ENCODE measurements around the gene TOX2. TPM values are rescaled to one million over a fixed set of nuclear protein-coding genes. Genes with fewer than 3 reads are reported as not detected.

The TOX2 gene
- total RNA-seq, 1 donor from 2014 or later: 3.3 TPM

DNA sequence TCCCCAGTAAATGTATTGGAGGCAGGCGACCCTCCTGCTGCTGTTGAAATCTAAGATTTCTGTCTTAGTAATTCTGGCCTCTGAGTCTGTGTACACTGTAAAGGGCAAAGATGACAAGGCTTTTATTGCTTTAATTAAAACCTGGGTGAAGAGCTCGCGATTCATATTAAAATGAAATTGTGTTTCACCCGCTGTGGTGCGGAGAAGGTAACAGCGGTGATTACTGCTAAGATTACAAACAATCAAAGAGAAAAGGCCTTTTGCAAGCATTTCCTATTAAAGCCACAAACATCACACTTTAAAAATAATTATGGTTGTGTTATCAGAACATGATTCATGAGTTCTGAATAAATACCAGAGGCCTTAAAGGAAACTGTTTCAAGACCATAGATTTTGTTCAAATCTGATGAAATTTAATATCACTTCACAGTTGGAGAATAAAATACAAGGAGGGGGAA, 69.3 kb downstream of the TOX2 start:
- Mint-ChIP-seq H3K4me1 (peaks cover under 1% of the 10 kb centered on the region), H3K9me3 (peaks cover 2% of the 10 kb centered on the region), H3K27ac (ENCODE audit: unreplicated experiment) (no peak overlapping the region), H3K36me3 (ENCODE audit: low read depth) (no peaks in the 10 kb centered on the region), H3K27me3 (ENCODE audit: low read depth) (no peaks in the 10 kb centered on the region), H3K4me3 (no peak overlapping the region)
- TF ChIP-seq, protein P1, sequence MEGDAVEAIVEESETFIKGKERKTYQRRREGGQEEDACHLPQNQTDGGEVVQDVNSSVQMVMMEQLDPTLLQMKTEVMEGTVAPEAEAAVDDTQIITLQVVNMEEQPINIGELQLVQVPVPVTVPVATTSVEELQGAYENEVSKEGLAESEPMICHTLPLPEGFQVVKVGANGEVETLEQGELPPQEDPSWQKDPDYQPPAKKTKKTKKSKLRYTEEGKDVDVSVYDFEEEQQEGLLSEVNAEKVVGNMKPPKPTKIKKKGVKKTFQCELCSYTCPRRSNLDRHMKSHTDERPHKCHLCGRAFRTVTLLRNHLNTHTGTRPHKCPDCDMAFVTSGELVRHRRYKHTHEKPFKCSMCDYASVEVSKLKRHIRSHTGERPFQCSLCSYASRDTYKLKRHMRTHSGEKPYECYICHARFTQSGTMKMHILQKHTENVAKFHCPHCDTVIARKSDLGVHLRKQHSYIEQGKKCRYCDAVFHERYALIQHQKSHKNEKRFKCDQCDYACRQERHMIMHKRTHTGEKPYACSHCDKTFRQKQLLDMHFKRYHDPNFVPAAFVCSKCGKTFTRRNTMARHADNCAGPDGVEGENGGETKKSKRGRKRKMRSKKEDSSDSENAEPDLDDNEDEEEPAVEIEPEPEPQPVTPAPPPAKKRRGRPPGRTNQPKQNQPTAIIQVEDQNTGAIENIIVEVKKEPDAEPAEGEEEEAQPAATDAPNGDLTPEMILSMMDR (conservative IDR thresholded peaks at IDR 0.05): no peak
- no peak for DNase-seq (ENCODE audit: low read depth, low spot score)

DNA sequence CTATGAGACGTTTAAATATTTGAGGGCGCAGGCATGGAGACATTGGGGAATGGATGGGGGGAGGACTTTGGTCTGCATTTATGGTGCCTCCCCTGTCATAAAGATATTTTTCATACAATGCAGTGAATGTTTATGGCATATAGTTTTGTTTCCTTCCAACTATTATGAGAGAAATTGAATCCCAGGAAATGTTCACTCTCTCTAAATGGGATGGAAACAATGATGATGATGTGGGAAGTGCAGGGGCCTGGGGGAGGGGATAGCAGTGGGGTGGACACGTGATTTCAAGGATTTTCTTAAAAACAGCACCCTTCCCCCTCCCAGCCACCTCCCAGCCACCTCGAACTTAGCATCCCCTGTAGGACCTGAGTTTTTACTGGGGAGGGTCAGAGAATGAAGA, 69.9 kb downstream of the TOX2 start:
- Mint-ChIP-seq H3K27ac (ENCODE audit: unreplicated experiment) (no peak overlapping the region), H3K27me3 (ENCODE audit: low read depth) (no peaks in the 10 kb centered on the region)

GRCh38 chr20:43985121-43985520, 70.5 kb downstream of the TOX2 start:
- no peaks in the 10 kb centered on the region for H3K27me3 Mint-ChIP-seq (ENCODE audit: low read depth)
- no peak for DNase-seq (ENCODE audit: low read depth, low spot score)
- TF ChIP-seq, protein P1 (conservative IDR thresholded peaks at IDR 0.05): no peak
- peaks cover under 1% of the 10 kb centered on the region for H3K9me3 Mint-ChIP-seq
- H3K4me3 Mint-ChIP-seq: no peak overlapping the region
- H3K36me3 Mint-ChIP-seq (ENCODE audit: low read depth): no peaks in the 10 kb centered on the region
- H3K4me1 Mint-ChIP-seq: no peaks in the 10 kb centered on the region
- H3K27ac Mint-ChIP-seq (ENCODE audit: unreplicated experiment): no peak overlapping the region

More for the DNA sequence above, 69.9 kb downstream of the TOX2 start:
- Mint-ChIP-seq H3K4me1 (no peaks in the 10 kb centered on the region), H3K9me3 (peaks cover 2% of the 10 kb centered on the region), H3K36me3 (ENCODE audit: low read depth) (no peaks in the 10 kb centered on the region), H3K4me3 (no peak overlapping the region)
- no peak for DNase-seq (ENCODE audit: low read depth, low spot score)
- TF ChIP-seq, protein P1 (conservative IDR thresholded peaks at IDR 0.05): no peak

GRCh38 chr20:43985608-43986316, 71.1 kb downstream of the TOX2 start:
- TF ChIP-seq, protein P1 (conservative IDR thresholded peaks at IDR 0.05): no peak
- Mint-ChIP-seq H3K4me1 (no peaks in the 10 kb centered on the region), H3K4me3 (no peak overlapping the region), H3K27ac (ENCODE audit: unreplicated experiment) (no peak overlapping the region), H3K9me3 (no peaks in the 10 kb centered on the region), H3K27me3 (ENCODE audit: low read depth) (no peaks in the 10 kb centered on the region), H3K36me3 (ENCODE audit: low read depth) (no peaks in the 10 kb centered on the region)
- no peak for DNase-seq (ENCODE audit: low read depth, low spot score)

DNA sequence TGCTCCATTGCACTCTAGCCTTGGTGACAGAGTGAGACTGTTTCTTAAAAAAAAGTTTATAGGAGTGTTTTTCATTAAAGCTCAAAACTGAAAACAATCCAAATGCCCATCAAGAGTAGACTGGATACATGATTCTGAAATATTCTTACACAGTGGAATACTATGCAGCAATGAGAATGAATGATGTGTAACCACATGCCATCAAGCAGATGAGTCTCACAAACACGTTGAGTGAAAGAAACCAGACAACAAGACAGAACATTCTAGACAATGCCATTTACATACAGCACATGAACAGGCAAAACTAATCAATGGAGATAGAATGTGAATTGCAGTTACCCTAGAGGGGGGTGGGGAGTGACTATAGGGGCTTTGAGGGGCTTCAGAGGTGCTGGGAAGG, 72.4 kb downstream of the TOX2 start:
- Mint-ChIP-seq H3K4me1 (no peaks in the 10 kb centered on the region), H3K27me3 (ENCODE audit: low read depth) (no peaks in the 10 kb centered on the region)

More for the DNA sequence above, 72.4 kb downstream of the TOX2 start:
- DNase-seq (ENCODE audit: low read depth, low spot score): no peak
- no peaks in the 10 kb centered on the region for H3K9me3 Mint-ChIP-seq
- no peak overlapping the region for H3K27ac Mint-ChIP-seq (ENCODE audit: unreplicated experiment)
- H3K4me3 Mint-ChIP-seq: no peak overlapping the region
- TF ChIP-seq, protein P1 (conservative IDR thresholded peaks at IDR 0.05): no peak
- no peaks in the 10 kb centered on the region for H3K36me3 Mint-ChIP-seq (ENCODE audit: low read depth)

Data from neural crest cell (in vitro differentiated cells).